ENCODE data around the gene CRCP.

DNA sequence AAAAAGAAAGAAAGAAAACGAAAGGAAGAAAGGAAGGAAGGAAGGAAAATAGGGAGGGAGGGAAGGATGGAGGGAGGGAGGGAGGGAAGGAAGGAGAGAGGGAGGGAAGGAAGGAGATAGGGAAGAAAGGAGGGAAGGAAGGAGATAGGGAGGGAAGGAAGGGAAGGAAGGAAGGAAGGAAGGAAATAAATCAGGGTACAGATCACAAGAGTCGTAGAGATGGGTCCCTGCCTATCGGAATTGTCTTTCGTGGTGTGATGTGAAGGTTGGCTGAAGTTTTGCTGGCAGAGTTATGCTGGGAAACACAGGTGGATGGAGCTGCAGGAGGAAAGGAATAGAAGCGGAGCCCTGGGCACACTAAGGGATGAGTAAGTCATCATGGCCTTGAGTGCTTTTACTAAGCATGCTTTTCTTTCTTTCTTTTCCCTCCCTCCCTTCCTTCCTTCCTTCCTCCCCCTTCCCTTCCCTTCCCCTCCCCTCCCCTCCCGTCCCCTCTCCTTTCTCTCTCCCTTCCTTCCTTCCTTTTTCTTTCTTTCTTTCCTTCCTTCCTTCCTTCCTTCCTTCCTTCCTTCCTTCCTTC lies 78.6 kb downstream of the CRCP start:
- TF ChIP-seq POLR2A (IDR thresholded peaks at IDR 0.05): no peak
- TF ChIP-seq, protein P1, sequence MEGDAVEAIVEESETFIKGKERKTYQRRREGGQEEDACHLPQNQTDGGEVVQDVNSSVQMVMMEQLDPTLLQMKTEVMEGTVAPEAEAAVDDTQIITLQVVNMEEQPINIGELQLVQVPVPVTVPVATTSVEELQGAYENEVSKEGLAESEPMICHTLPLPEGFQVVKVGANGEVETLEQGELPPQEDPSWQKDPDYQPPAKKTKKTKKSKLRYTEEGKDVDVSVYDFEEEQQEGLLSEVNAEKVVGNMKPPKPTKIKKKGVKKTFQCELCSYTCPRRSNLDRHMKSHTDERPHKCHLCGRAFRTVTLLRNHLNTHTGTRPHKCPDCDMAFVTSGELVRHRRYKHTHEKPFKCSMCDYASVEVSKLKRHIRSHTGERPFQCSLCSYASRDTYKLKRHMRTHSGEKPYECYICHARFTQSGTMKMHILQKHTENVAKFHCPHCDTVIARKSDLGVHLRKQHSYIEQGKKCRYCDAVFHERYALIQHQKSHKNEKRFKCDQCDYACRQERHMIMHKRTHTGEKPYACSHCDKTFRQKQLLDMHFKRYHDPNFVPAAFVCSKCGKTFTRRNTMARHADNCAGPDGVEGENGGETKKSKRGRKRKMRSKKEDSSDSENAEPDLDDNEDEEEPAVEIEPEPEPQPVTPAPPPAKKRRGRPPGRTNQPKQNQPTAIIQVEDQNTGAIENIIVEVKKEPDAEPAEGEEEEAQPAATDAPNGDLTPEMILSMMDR (IDR thresholded peaks at IDR 0.05): no peak
- TF ChIP-seq POLR2AphosphoS5 (IDR thresholded peaks at IDR 0.05; ENCODE audit: insufficient read depth in 1 of 2, low read depth in 1 of 2): no peak
